ENCODE results near the gene RALGAPA1.

DNA sequence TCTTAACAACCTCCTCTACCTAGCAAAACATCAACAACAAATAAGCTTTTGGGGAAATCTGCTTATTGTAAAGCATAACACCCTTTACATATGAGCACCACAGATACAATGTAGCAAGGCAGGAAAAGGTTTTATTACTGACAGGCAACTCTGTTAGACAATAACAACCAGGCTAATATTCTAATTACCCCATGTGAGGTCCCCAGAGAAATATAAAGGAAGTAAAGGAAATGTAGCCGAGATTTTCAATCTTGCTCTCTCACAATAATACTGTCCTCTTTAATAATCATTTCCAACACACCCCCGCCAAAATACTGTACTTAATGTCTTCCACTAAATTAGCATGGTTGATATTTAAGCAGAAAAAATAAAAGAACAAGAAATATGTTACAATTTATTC, 289.1 kb downstream of the RALGAPA1 start:
- no peak for TF ChIP-seq POLR2A (IDR thresholded peaks at IDR 0.05)
- TF ChIP-seq, protein P1, sequence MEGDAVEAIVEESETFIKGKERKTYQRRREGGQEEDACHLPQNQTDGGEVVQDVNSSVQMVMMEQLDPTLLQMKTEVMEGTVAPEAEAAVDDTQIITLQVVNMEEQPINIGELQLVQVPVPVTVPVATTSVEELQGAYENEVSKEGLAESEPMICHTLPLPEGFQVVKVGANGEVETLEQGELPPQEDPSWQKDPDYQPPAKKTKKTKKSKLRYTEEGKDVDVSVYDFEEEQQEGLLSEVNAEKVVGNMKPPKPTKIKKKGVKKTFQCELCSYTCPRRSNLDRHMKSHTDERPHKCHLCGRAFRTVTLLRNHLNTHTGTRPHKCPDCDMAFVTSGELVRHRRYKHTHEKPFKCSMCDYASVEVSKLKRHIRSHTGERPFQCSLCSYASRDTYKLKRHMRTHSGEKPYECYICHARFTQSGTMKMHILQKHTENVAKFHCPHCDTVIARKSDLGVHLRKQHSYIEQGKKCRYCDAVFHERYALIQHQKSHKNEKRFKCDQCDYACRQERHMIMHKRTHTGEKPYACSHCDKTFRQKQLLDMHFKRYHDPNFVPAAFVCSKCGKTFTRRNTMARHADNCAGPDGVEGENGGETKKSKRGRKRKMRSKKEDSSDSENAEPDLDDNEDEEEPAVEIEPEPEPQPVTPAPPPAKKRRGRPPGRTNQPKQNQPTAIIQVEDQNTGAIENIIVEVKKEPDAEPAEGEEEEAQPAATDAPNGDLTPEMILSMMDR (IDR thresholded peaks at IDR 0.05), result no peak

All from right lobe of liver (tissue), 4 donors.